ENCODE data around the gene PRPF40A. TPM values are rescaled to one million over a fixed set of nuclear protein-coding genes. Genes with fewer than 3 reads are reported as not detected.
"Not testable (repeated sequence)": the region's sequence is repeated elsewhere in the genome, so short reads cannot be mapped to it uniquely, and the experiment has no call there.

Gene PRPF40A
- total and polyA plus RNA-seq, 10 of the 15 experiments (the other 5 are each of a cell fraction or from before 2014, with no cell fraction given), result 97.8 to 197 (median 144) TPM

GRCh38 chr2:152766928-152767327 lies 49.7 kb upstream of the PRPF40A start:
- Histone ChIP-seq H3K4me2 (ENCODE audit: control insufficient read depth, insufficient read depth) (no peak overlapping the region), H3K9ac (ENCODE audit: control insufficient read depth, insufficient read depth, low read length) (no peak overlapping the region), H3K9me3 (replicated peaks; ENCODE audit: control insufficient read depth, insufficient read depth, low read length) (no peaks in the 10 kb centered on the region), H3K79me2 (ENCODE audit: control insufficient read depth, insufficient read depth, low read length) (no peaks in the 10 kb centered on the region), H3K4me3 (no peak overlapping the region), H3K4me1 (ENCODE audit: control insufficient read depth, insufficient read depth, low read length) (no peaks in the 10 kb centered on the region), H4K20me1 (ENCODE audit: control insufficient read depth, insufficient read depth) (no peaks in the 10 kb centered on the region), H2AFZ (ENCODE audit: control insufficient read depth, low read depth, low read length) (no peak overlapping the region), H3K27me3 (replicated peaks in 1 of 2; ENCODE audit: control insufficient read depth in 2 of 2, insufficient read depth in 2 of 2, low read length in 1 of 2) (no peaks in the 10 kb centered on the region), H3K36me3 (ENCODE audit: control insufficient read depth in 2 of 2, insufficient read depth in 2 of 2, low read length in 1 of 2) (no peaks in the 10 kb centered on the region; a peak in 2 of 4 replicates), H3K27ac (ENCODE audit: control insufficient read depth, insufficient read depth) (no peak overlapping the region)
- POLR2A ChIA-PET, result no interaction called here
- no TSS peak for BruUV-seq (replicated peaks)
- ATAC-seq, result no peak
- no peak for DNase-seq (ENCODE audit: low read depth, low spot score)
- in situ Hi-C loops (cut with MboI), result no loop called here
- 77% methylated on average over 1 of the region's 1 CpG for WGBS (ENCODE audit: insufficient coverage, insufficient replicate concordance, low lambda C conversion rate, missing lambda C conversion rate)
- intact Hi-C loops (cut with micrococcal nuclease; ENCODE audit: unreplicated experiment), result no loop called here
- SMC1A ChIA-PET (ENCODE audit: uncharacterized antibody, unreplicated experiment), result no interaction called here
- RAD21 ChIA-PET (ENCODE audit: unreplicated experiment), result no interaction called here
- FAIRE-seq, result no peak
- CTCF ChIA-PET, result no interaction called here
- TF ChIP-seq EZH2 (IDR thresholded peaks at IDR 0.05; ENCODE audit: borderline replicate concordance, control insufficient read depth, low read depth, low read length), result no peak
- TF ChIP-seq ZBTB33 (IDR thresholded peaks at IDR 0.05), result no peak

- no peaks in the 10 kb centered on the region for H3K27me3 ChIP-seq (replicated peaks in 1 of 2; ENCODE audit: control insufficient read depth in 2 of 2, insufficient read depth in 2 of 2, low read length in 1 of 2)
- CTCF ChIA-PET, result interaction anchor here (1.5 kb wide), 1 partner anchor 13 kb away, joined by 3 read pairs; no protein-coding TSS in a partner anchor
- no peak overlapping the region for H3K4me3 ChIP-seq
- no peak for DNase-seq (ENCODE audit: low read depth, low spot score)
- no peaks in the 10 kb centered on the region; a peak in 3 of 4 replicates for H3K36me3 ChIP-seq (ENCODE audit: control insufficient read depth in 2 of 2, insufficient read depth in 2 of 2, low read length in 1 of 2)
- H3K9me3 ChIP-seq (replicated peaks; ENCODE audit: control insufficient read depth, insufficient read depth, low read length), result no peaks in the 10 kb centered on the region
- intact Hi-C loops (cut with micrococcal nuclease; ENCODE audit: unreplicated experiment) (no loop called here), in situ Hi-C loops (cut with MboI) (no loop called here)
- WGBS (ENCODE audit: insufficient coverage, insufficient replicate concordance, low lambda C conversion rate, missing lambda C conversion rate), result 100% methylated on average over 1 of the region's 1 CpG
- H3K27ac ChIP-seq (ENCODE audit: control insufficient read depth, insufficient read depth), result no peak overlapping the region
- ATAC-seq, result no peak
- SMC1A ChIA-PET (ENCODE audit: uncharacterized antibody, unreplicated experiment), result no interaction called here
- no peaks in the 10 kb centered on the region for H4K20me1 ChIP-seq (ENCODE audit: control insufficient read depth, insufficient read depth)
- no TSS peak for BruUV-seq (replicated peaks)
- H3K79me2 ChIP-seq (ENCODE audit: control insufficient read depth, insufficient read depth, low read length), result no peaks in the 10 kb centered on the region
- TF ChIP-seq MEF2A (IDR thresholded peaks at IDR 0.05; ENCODE audit: insufficient read depth, low read depth, low read length), result no peak
- no peaks in the 10 kb centered on the region for H3K4me1 ChIP-seq (ENCODE audit: control insufficient read depth, insufficient read depth, low read length)
- RAD21 ChIA-PET (ENCODE audit: unreplicated experiment), result no interaction called here
- peak; percentile 35 for FAIRE-seq
- no peak overlapping the region for H2AFZ ChIP-seq (ENCODE audit: control insufficient read depth, low read depth, low read length)
- no peak overlapping the region for H3K4me2 ChIP-seq (ENCODE audit: control insufficient read depth, insufficient read depth)
- POLR2A ChIA-PET, result no interaction called here
- H3K9ac ChIP-seq (ENCODE audit: control insufficient read depth, insufficient read depth, low read length), result no peak overlapping the region
These were observed 46.4 kb upstream of the PRPF40A start for GRCh38 chr2:152763651-152764050.

- H3K4me1 ChIP-seq (ENCODE audit: control insufficient read depth, insufficient read depth, low read length); DNase-seq (ENCODE audit: low read depth, low spot score); H3K9ac ChIP-seq (ENCODE audit: control insufficient read depth, insufficient read depth, low read length); POLR2A ChIA-PET; intact Hi-C loops (cut with micrococcal nuclease; ENCODE audit: unreplicated experiment); H3K79me2 ChIP-seq (ENCODE audit: control insufficient read depth, insufficient read depth, low read length); BruUV-seq (replicated peaks); H3K4me2 ChIP-seq (ENCODE audit: control insufficient read depth, insufficient read depth); H3K4me3 ChIP-seq; H2AFZ ChIP-seq (ENCODE audit: control insufficient read depth, low read depth, low read length); H3K27me3 ChIP-seq (replicated peaks in 1 of 2; ENCODE audit: control insufficient read depth in 2 of 2, insufficient read depth in 2 of 2, low read length in 1 of 2); H4K20me1 ChIP-seq (ENCODE audit: control insufficient read depth, insufficient read depth); SMC1A ChIA-PET (ENCODE audit: uncharacterized antibody, unreplicated experiment); H3K36me3 ChIP-seq (ENCODE audit: control insufficient read depth in 2 of 2, insufficient read depth in 2 of 2, low read length in 1 of 2); H3K27ac ChIP-seq (ENCODE audit: control insufficient read depth, insufficient read depth); in situ Hi-C loops (cut with MboI); ATAC-seq; RAD21 ChIA-PET (ENCODE audit: unreplicated experiment); CTCF ChIA-PET; FAIRE-seq; H3K9me3 ChIP-seq (replicated peaks; ENCODE audit: control insufficient read depth, insufficient read depth, low read length): not testable (repeated sequence)
- 89% methylated on average over 4 of the region's 4 CpGs for WGBS (ENCODE audit: insufficient coverage, insufficient replicate concordance, low lambda C conversion rate, missing lambda C conversion rate)
These were observed 45.9 kb upstream of the PRPF40A start for GRCh38 chr2:152763208-152763607.

Data from GM12878 (cell line).